H9 (cell line): ENCODE data around the gene LRRC42. TPM values are rescaled to one million over a fixed set of nuclear protein-coding genes. Genes with fewer than 3 reads are reported as not detected.

Source experiments
- DNase-seq: peaks from one replicate; pipeline ENCODE4 v3.0.0-alpha.2; 2017
- H2AFZ ChIP-seq: one replicate; pipeline ENCODE4 v1.6.1; 2013; ENCODE audit warnings: mild to moderate bottlenecking, low read length, control low read depth, moderate library complexity
- H2AK5ac ChIP-seq: 2 replicates; pipeline ENCODE4 v1.6.1; 2013; ENCODE audit warnings: low read length, control low read depth, mixed read lengths; ENCODE audit not compliant: insufficient read length
- H2BK120ac ChIP-seq: one replicate; pipeline ENCODE4 v1.6.1; 2013; ENCODE audit warnings: low read depth, mild to moderate bottlenecking, low read length, control low read depth, inconsistent platforms; ENCODE audit not compliant: poor library complexity, severe bottlenecking
- H2BK12ac ChIP-seq: 2 replicates; pipeline ENCODE4 v1.6.1; 2013; ENCODE audit warnings: low read length, control low read depth, mixed read lengths, low read depth; ENCODE audit not compliant: insufficient read length
- H2BK15ac ChIP-seq: 2 replicates; pipeline ENCODE4 v1.6.1; 2013; ENCODE audit warnings: low read depth, low read length, control low read depth
- H2BK20ac ChIP-seq: one replicate; pipeline ENCODE4 v1.6.1; 2013; ENCODE audit warnings: low read depth, mild to moderate bottlenecking, low read length, control low read depth, inconsistent platforms; ENCODE audit not compliant: poor library complexity, severe bottlenecking
- H2BK5ac ChIP-seq: 2 replicates; pipeline ENCODE4 v1.6.1; 2013; ENCODE audit warnings: low read length, control low read depth, mixed read lengths; ENCODE audit not compliant: insufficient read length
- H3K14ac ChIP-seq: 2 replicates; pipeline ENCODE4 v1.6.1; 2013; ENCODE audit warnings: low read length, control low read depth; ENCODE audit not compliant: insufficient read depth
- H3K18ac ChIP-seq: 2 replicates; pipeline ENCODE4 v1.6.1; 2013; ENCODE audit warnings: low read depth, mild to moderate bottlenecking, mixed read lengths, low read length, control low read depth; ENCODE audit not compliant: insufficient read length
- H3K23ac ChIP-seq: 2 replicates; pipeline ENCODE4 v1.6.1; 2013; ENCODE audit warnings: low read length, control low read depth, mixed read lengths, low read depth; ENCODE audit not compliant: insufficient read length
- H3K23me2 ChIP-seq: 2 replicates; pipeline ENCODE4 v1.6.1; 2013; ENCODE audit warnings: low read depth, mild to moderate bottlenecking, mixed read lengths, low read length, control low read depth; ENCODE audit not compliant: insufficient read length, poor library complexity, severe bottlenecking
- H3K27ac ChIP-seq: 2 replicates; pipeline ENCODE4 v1.5.1; 2013; ENCODE audit warnings: low read length, control low read depth, mixed read lengths, low read depth; ENCODE audit not compliant: insufficient read length
- H3K27me3 ChIP-seq: 2 replicates; pipeline ENCODE4 v1.6.1; 2013; ENCODE audit warnings: low read length, control low read depth, inconsistent platforms; ENCODE audit not compliant: insufficient read depth
- H3K4ac ChIP-seq: 2 replicates; pipeline ENCODE4 v1.6.1; 2013; ENCODE audit warnings: low read depth, mild to moderate bottlenecking, control low read depth, inconsistent platforms, low read length, moderate library complexity
- H3K4me1 ChIP-seq: 2 replicates; pipeline ENCODE4 v1.6.1; 2013; ENCODE audit warnings: low read length, control low read depth, inconsistent platforms; ENCODE audit not compliant: insufficient read depth
- H3K4me2 ChIP-seq: 2 replicates; pipeline ENCODE4 v1.6.1; 2013; ENCODE audit warnings: low read length, control low read depth, mixed read lengths; ENCODE audit not compliant: insufficient read length, insufficient read depth
- H3K56ac ChIP-seq: 2 replicates; pipeline ENCODE4 v1.6.1; 2013; ENCODE audit warnings: low read depth, mild to moderate bottlenecking, mixed read lengths, low read length, control low read depth; ENCODE audit not compliant: insufficient read length
- H3K79me1 ChIP-seq: 2 replicates; pipeline ENCODE4 v1.6.1; 2013; ENCODE audit warnings: low read depth, mild to moderate bottlenecking, moderate library complexity, low read length, control low read depth, inconsistent platforms; ENCODE audit not compliant: insufficient read depth, poor library complexity, severe bottlenecking
- H3K79me2 ChIP-seq: 2 replicates; pipeline ENCODE4 v1.6.1; 2013; ENCODE audit warnings: low read length, control low read depth, inconsistent platforms; ENCODE audit not compliant: insufficient read depth
- H3K9ac ChIP-seq: 2 replicates; pipeline ENCODE4 v1.6.1; 2013; ENCODE audit warnings: low read length, control low read depth, mixed read lengths; ENCODE audit not compliant: insufficient read length; ENCODE audit errors: extremely low read depth
- H3K9me3 ChIP-seq: one replicate; pipeline ENCODE4 v1.6.1; 2013; ENCODE audit warnings: low read depth, low read length, inconsistent platforms; ENCODE audit not compliant: control insufficient read depth
- H3T11ph ChIP-seq: one replicate; pipeline ENCODE4 v1.6.1; 2013; ENCODE audit warnings: mild to moderate bottlenecking, low read length, control low read depth, inconsistent platforms
- H4K20me1 ChIP-seq: one replicate; pipeline ENCODE4 v1.6.1; 2013; ENCODE audit not compliant: control insufficient read depth, insufficient read length, insufficient read depth
- H4K5ac ChIP-seq: 2 replicates; pipeline ENCODE4 v1.6.1; 2013; ENCODE audit warnings: low read depth, mild to moderate bottlenecking, mixed read lengths, low read length, control low read depth; ENCODE audit not compliant: insufficient read length
- H4K8ac ChIP-seq: replicated peaks from 2 replicates; pipeline ENCODE4 v1.6.1; 2013; ENCODE audit warnings: low read length, control low read depth, mixed read lengths, low read depth; ENCODE audit not compliant: insufficient read length
- H4K91ac ChIP-seq: 2 replicates; pipeline ENCODE4 v1.6.1; 2013; ENCODE audit warnings: low read depth, mild to moderate bottlenecking, moderate library complexity, mixed read lengths, low read length, control low read depth; ENCODE audit not compliant: insufficient read length
- H3K27ac Mint-ChIP-seq, 3 experiments: 2 replicates in 2 of 3; 3 replicates in 1 of 3; pipeline ENCODE4 v1.8.0; 2020 to 2021; ENCODE audit warnings: mixed read lengths in 3 of 3, mild to moderate bottlenecking in 1 of 3, moderate library complexity in 1 of 3
- H3K27me3 Mint-ChIP-seq: 2 replicates; pipeline ENCODE4 v1.8.0; 2021; ENCODE audit warnings: low read depth, mild to moderate bottlenecking, moderate library complexity, mixed read lengths
- H3K36me3 Mint-ChIP-seq, 3 experiments: 2 replicates in 2 of 3; 3 replicates in 1 of 3; pipeline ENCODE4 v1.8.0; 2020 to 2021; ENCODE audit warnings: low read depth in 3 of 3, mixed read lengths in 3 of 3; ENCODE audit not compliant: insufficient read depth in 1 of 3
- H3K4me1 Mint-ChIP-seq, 2 experiments: 2 replicates each; pipeline ENCODE4 v1.8.0; 2020; ENCODE audit warnings: mixed read lengths in 2 of 2
- H3K4me3 Mint-ChIP-seq, 2 experiments: 2 replicates in 1 of 2; 3 replicates in 1 of 2; pipeline ENCODE4 v1.8.0; 2020 to 2021; ENCODE audit warnings: mild to moderate bottlenecking in 2 of 2, mixed read lengths in 2 of 2, moderate library complexity in 1 of 2
- H3K9me3 Mint-ChIP-seq, 2 experiments: 2 replicates in 1 of 2; 3 replicates in 1 of 2; pipeline ENCODE4 v1.8.0; 2020; ENCODE audit warnings: mild to moderate bottlenecking in 2 of 2, mixed read lengths in 2 of 2, moderate library complexity in 1 of 2
- WGBS: extraction: QIAGEN DNeasy Blood & Tissue Kit; methylation state at CpG from one replicate; pipeline ENCODE4 v1.1.7; 2013; ENCODE audit warnings: missing lambda C conversion rate, low lambda C conversion rate, mixed read lengths; ENCODE audit not compliant: insufficient read length; ENCODE audit errors: extremely low coverage; 5-methylcytosine and 5-hydroxymethylcytosine counted together
- total RNA-seq: library from RNA; stranded (reverse); gene quantifications from 2 replicates; pipeline ENCODE4 v1.2.1, GENCODE V29; 2021
- TF ChIP-seq, protein P1 (sequence below): fragments of 200-600 bp; sonication (generic); conservative IDR thresholded peaks from 3 replicates; pipeline ENCODE4 v1.8.0; 2021; ENCODE audit warnings: antibody characterized with exemption, mild to moderate bottlenecking

Gene LRRC42
- total RNA-seq, 1 experiment from 2014 or later, result 36.3 TPM

- no peak overlapping the region for H2BK15ac ChIP-seq
These were observed 65.3 kb downstream of the LRRC42 start for GRCh38 chr1:54011316-54012007.

More at GRCh38 chr1:54011316-54012007, 65.3 kb downstream of the LRRC42 start:
- Histone ChIP-seq H3K4me2 (no peak overlapping the region), H3K18ac (no peak overlapping the region), H3K14ac (no peak overlapping the region), H2AK5ac (no peak overlapping the region), H4K8ac (no peak overlapping the region), H3K56ac (no peak overlapping the region), H2AFZ (no peak overlapping the region), H3K79me2 (no peaks in the 10 kb centered on the region), H3K9ac (no peak overlapping the region), H2BK12ac (no peak overlapping the region), H2BK20ac (no peak overlapping the region), H3K4ac (no peak overlapping the region), H3K27ac (no peak overlapping the region), H2BK120ac (no peak overlapping the region), H4K20me1 (no peaks in the 10 kb centered on the region), H2BK5ac (no peak overlapping the region), H3T11ph (no peak overlapping the region), H3K79me1 (no peaks in the 10 kb centered on the region), H3K27me3 (no peaks in the 10 kb centered on the region), H4K91ac (no peak overlapping the region), H3K4me1 (no peaks in the 10 kb centered on the region), H3K9me3 (no peaks in the 10 kb centered on the region), H3K23ac (no peak overlapping the region), H3K23me2 (no peaks in the 10 kb centered on the region), H4K5ac (no peak overlapping the region)
- DNase-seq, result no peak
- TF ChIP-seq, protein P1, sequence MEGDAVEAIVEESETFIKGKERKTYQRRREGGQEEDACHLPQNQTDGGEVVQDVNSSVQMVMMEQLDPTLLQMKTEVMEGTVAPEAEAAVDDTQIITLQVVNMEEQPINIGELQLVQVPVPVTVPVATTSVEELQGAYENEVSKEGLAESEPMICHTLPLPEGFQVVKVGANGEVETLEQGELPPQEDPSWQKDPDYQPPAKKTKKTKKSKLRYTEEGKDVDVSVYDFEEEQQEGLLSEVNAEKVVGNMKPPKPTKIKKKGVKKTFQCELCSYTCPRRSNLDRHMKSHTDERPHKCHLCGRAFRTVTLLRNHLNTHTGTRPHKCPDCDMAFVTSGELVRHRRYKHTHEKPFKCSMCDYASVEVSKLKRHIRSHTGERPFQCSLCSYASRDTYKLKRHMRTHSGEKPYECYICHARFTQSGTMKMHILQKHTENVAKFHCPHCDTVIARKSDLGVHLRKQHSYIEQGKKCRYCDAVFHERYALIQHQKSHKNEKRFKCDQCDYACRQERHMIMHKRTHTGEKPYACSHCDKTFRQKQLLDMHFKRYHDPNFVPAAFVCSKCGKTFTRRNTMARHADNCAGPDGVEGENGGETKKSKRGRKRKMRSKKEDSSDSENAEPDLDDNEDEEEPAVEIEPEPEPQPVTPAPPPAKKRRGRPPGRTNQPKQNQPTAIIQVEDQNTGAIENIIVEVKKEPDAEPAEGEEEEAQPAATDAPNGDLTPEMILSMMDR, result no peak
- Mint-ChIP-seq H3K27ac (no peak overlapping the region), H3K27me3 (peaks cover 1% of the 10 kb centered on the region), H3K4me1 (peaks cover 5 to 10% of the 10 kb centered on the region in 2 experiments), H3K36me3 (no peaks in the 10 kb centered on the region), H3K4me3 (no peak overlapping the region), H3K9me3 (no peaks in the 10 kb centered on the region)
- WGBS, result no CpG with 5 or more reads among the region's 9 CpGs
